Measurements from ENCODE around the gene PTPRE. TPM values are rescaled to one million over a fixed set of nuclear protein-coding genes. Genes with fewer than 3 reads are reported as not detected.
A peak's percentile ranks its signal among the peaks of the same experiment; 100 is the strongest.

Gene PTPRE
- polyA plus RNA-seq, 1 donor (not counting 4 experiments of a cell fraction or from before 2014, with no cell fraction given): 15.1 TPM

GRCh38 chr10:128009372-128010126, 102.6 kb downstream of the PTPRE start:
- no peaks in the 10 kb centered on the region for H3K36me3 ChIP-seq (ENCODE audit: control insufficient read depth in 2 of 2, extremely low read depth in 1 of 2, insufficient read depth in 2 of 2, low read length in 2 of 2)
- DNase-seq (ENCODE audit: low read depth, low spot score) (no peak), FAIRE-seq (no peak)
- H4K20me1 ChIP-seq (ENCODE audit: control insufficient read depth, extremely low read depth, insufficient read depth, low read length): no peaks in the 10 kb centered on the region
- TF ChIP-seq, protein P1, sequence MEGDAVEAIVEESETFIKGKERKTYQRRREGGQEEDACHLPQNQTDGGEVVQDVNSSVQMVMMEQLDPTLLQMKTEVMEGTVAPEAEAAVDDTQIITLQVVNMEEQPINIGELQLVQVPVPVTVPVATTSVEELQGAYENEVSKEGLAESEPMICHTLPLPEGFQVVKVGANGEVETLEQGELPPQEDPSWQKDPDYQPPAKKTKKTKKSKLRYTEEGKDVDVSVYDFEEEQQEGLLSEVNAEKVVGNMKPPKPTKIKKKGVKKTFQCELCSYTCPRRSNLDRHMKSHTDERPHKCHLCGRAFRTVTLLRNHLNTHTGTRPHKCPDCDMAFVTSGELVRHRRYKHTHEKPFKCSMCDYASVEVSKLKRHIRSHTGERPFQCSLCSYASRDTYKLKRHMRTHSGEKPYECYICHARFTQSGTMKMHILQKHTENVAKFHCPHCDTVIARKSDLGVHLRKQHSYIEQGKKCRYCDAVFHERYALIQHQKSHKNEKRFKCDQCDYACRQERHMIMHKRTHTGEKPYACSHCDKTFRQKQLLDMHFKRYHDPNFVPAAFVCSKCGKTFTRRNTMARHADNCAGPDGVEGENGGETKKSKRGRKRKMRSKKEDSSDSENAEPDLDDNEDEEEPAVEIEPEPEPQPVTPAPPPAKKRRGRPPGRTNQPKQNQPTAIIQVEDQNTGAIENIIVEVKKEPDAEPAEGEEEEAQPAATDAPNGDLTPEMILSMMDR (optimal IDR thresholded peaks at IDR 0.05 in 1 of 3, IDR thresholded peaks at IDR 0.05 in 1 of 3, conservative IDR thresholded peaks at IDR 0.05 in 1 of 3; ENCODE audit: extremely low read depth in 1 of 3, insufficient read depth in 2 of 3, low read length in 3 of 3): no peak
- TF ChIP-seq EZH2 (IDR thresholded peaks at IDR 0.05; ENCODE audit: low read length): no peak
- H3K27ac ChIP-seq (ENCODE audit: control insufficient read depth, insufficient read depth, low read length): no peak overlapping the region
- H3K4me3 ChIP-seq (ENCODE audit: control insufficient read depth in 2 of 3, extremely low read depth in 1 of 3, insufficient read depth in 2 of 3, low read depth in 1 of 3, low read length in 3 of 3): no peak overlapping the region
- no peaks in the 10 kb centered on the region for H3K9me1 ChIP-seq (ENCODE audit: control insufficient read depth, extremely low read depth, insufficient read depth, low read length)
- no peaks in the 10 kb centered on the region for H3K4me1 ChIP-seq (ENCODE audit: control insufficient read depth, extremely low read depth, insufficient read depth, low read length)
- no peak overlapping the region for H2AFZ ChIP-seq (ENCODE audit: control insufficient read depth, low read length)
- dilution Hi-C loops (cut with MboI; ENCODE audit: extremely low pct_ligation_motif_present, low sequenced_read_pairs): no loop called here
- no peak overlapping the region for H3K9ac ChIP-seq (ENCODE audit: control insufficient read depth, extremely low read depth, insufficient read depth, low read length)
- H3K27me3 ChIP-seq (ENCODE audit: control insufficient read depth, extremely low read depth, insufficient read depth, low read length): peaks cover 29% of the 10 kb centered on the region
- H3K79me2 ChIP-seq (ENCODE audit: control insufficient read depth, insufficient read depth, low read length): no peaks in the 10 kb centered on the region
- no peak overlapping the region for H3K4me2 ChIP-seq (ENCODE audit: control insufficient read depth, extremely low read depth, insufficient read depth, low read depth, low read length)
- no peaks in the 10 kb centered on the region for H3K9me3 ChIP-seq (ENCODE audit: control insufficient read depth, low read depth, low read length)

- Histone ChIP-seq H3K9me3 (ENCODE audit: control insufficient read depth, low read depth, low read length) (no peaks in the 10 kb centered on the region), H2AFZ (ENCODE audit: control insufficient read depth, low read length) (no peak overlapping the region), H3K36me3 (ENCODE audit: control insufficient read depth in 2 of 2, extremely low read depth in 1 of 2, insufficient read depth in 2 of 2, low read length in 2 of 2) (no peaks in the 10 kb centered on the region), H3K79me2 (ENCODE audit: control insufficient read depth, insufficient read depth, low read length) (no peaks in the 10 kb centered on the region), H3K4me1 (ENCODE audit: control insufficient read depth, extremely low read depth, insufficient read depth, low read length) (no peaks in the 10 kb centered on the region), H3K9me1 (ENCODE audit: control insufficient read depth, extremely low read depth, insufficient read depth, low read length) (no peaks in the 10 kb centered on the region), H3K27ac (ENCODE audit: control insufficient read depth, insufficient read depth, low read length) (no peak overlapping the region), H4K20me1 (ENCODE audit: control insufficient read depth, extremely low read depth, insufficient read depth, low read length) (no peaks in the 10 kb centered on the region), H3K9ac (ENCODE audit: control insufficient read depth, extremely low read depth, insufficient read depth, low read length) (no peak overlapping the region), H3K27me3 (ENCODE audit: control insufficient read depth, extremely low read depth, insufficient read depth, low read length) (peaks cover 21% of the 10 kb centered on the region), H3K4me2 (ENCODE audit: control insufficient read depth, extremely low read depth, insufficient read depth, low read depth, low read length) (no peak overlapping the region), H3K4me3 (ENCODE audit: control insufficient read depth in 2 of 3, extremely low read depth in 1 of 3, insufficient read depth in 2 of 3, low read depth in 1 of 3, low read length in 3 of 3) (no peak overlapping the region)
- peak; percentile 63 for FAIRE-seq
- peak; percentile 15 for DNase-seq (ENCODE audit: low read depth, low spot score)
- TF ChIP-seq EZH2 (IDR thresholded peaks at IDR 0.05; ENCODE audit: low read length): no peak
- TF ChIP-seq, protein P1 (optimal IDR thresholded peaks at IDR 0.05 in 1 of 3, IDR thresholded peaks at IDR 0.05 in 1 of 3, conservative IDR thresholded peaks at IDR 0.05 in 1 of 3; ENCODE audit: extremely low read depth in 1 of 3, insufficient read depth in 2 of 3, low read length in 3 of 3): peak; percentile 96 to 99 (median 99)
- dilution Hi-C loops (cut with MboI; ENCODE audit: extremely low pct_ligation_motif_present, low sequenced_read_pairs): no loop called here
Measured at GRCh38 chr10:128011059-128011979, 104.4 kb downstream of the PTPRE start.

Measured in keratinocyte (primary cell).